ENCODE results near the gene ALPK3.

GRCh38 chr15:84891339-84891738 lies 74.2 kb downstream of the ALPK3 start:
- TF ChIP-seq CTCF (IDR thresholded peaks at IDR 0.05) = no peak
- no peak for TF ChIP-seq POLR2A (IDR thresholded peaks at IDR 0.05)
